Measurements from ENCODE around the gene ATP13A4. TPM values are rescaled to one million over a fixed set of nuclear protein-coding genes. Genes with fewer than 3 reads are reported as not detected.

ATP13A4 gene
- total RNA-seq, 2 donors from 2014 or later: 11.0 to 17.9 TPM

- Histone ChIP-seq H3K36me3 (no peaks in the 10 kb centered on the region), H3K4me1 (peaks cover 8% of the 10 kb centered on the region), H3K4me3 (no peak overlapping the region), H3K27me3 (no peaks in the 10 kb centered on the region), H3K9me3 (no peaks in the 10 kb centered on the region), H3K9ac (ENCODE audit: low read depth in 2 of 2, low read length in 2 of 2) (no peak overlapping the region), H3K27ac (no peak overlapping the region)
- TF ChIP-seq, protein P1, sequence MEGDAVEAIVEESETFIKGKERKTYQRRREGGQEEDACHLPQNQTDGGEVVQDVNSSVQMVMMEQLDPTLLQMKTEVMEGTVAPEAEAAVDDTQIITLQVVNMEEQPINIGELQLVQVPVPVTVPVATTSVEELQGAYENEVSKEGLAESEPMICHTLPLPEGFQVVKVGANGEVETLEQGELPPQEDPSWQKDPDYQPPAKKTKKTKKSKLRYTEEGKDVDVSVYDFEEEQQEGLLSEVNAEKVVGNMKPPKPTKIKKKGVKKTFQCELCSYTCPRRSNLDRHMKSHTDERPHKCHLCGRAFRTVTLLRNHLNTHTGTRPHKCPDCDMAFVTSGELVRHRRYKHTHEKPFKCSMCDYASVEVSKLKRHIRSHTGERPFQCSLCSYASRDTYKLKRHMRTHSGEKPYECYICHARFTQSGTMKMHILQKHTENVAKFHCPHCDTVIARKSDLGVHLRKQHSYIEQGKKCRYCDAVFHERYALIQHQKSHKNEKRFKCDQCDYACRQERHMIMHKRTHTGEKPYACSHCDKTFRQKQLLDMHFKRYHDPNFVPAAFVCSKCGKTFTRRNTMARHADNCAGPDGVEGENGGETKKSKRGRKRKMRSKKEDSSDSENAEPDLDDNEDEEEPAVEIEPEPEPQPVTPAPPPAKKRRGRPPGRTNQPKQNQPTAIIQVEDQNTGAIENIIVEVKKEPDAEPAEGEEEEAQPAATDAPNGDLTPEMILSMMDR (IDR thresholded peaks at IDR 0.05): no peak
- intact Hi-C loops (cut with DNase I): no loop called here
- no peak for DNase-seq
Observed at GRCh38 chr3:193589129-193589528, 34.4 kb upstream of the ATP13A4 start.

GRCh38 chr3:193586526-193586925 is 31.8 kb upstream of the ATP13A4 start:
- no peak overlapping the region for H3K9ac ChIP-seq (ENCODE audit: low read depth in 2 of 2, low read length in 2 of 2)
- intact Hi-C loops (cut with DNase I): no loop called here
- H3K4me3 ChIP-seq: no peak overlapping the region
- no peaks in the 10 kb centered on the region for H3K9me3 ChIP-seq
- no peak for DNase-seq
- H3K27me3 ChIP-seq: no peaks in the 10 kb centered on the region
- no peaks in the 10 kb centered on the region for H3K4me1 ChIP-seq
- TF ChIP-seq, protein P1 (IDR thresholded peaks at IDR 0.05): no peak
- no peaks in the 10 kb centered on the region for H3K36me3 ChIP-seq
- no peak overlapping the region for H3K27ac ChIP-seq

DNA sequence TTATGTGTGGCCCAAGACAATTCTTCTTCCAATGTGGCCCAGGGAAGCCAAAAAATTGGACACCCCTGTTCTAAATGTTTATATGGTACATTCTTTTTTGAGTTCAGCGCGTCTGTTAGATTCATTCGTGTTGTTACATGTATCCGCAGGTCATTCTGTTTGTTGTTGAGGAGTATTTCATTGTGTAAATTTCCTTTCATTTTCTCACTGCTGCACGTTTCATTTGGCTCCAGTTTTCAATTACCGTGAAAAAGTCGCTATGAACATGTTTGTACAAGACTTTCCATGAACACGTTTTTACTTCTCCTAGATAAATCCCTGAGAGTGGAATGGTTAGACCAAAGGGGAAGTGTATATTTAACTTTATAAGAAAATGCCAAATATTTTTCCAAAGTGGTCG is 30.8 kb upstream of the ATP13A4 start:
- H3K9me3 ChIP-seq: no peaks in the 10 kb centered on the region
- TF ChIP-seq, protein P1 (IDR thresholded peaks at IDR 0.05): no peak
- H3K27ac ChIP-seq: no peak overlapping the region
- no peaks in the 10 kb centered on the region for H3K36me3 ChIP-seq
- intact Hi-C loops (cut with DNase I): no loop called here
- H3K9ac ChIP-seq (ENCODE audit: low read depth in 2 of 2, low read length in 2 of 2): no peak overlapping the region
- no peak overlapping the region for H3K4me3 ChIP-seq
- H3K27me3 ChIP-seq: no peaks in the 10 kb centered on the region
- DNase-seq: no peak
- no peaks in the 10 kb centered on the region for H3K4me1 ChIP-seq

- no peaks in the 10 kb centered on the region for H3K27me3 ChIP-seq
- no peak overlapping the region for H3K27ac ChIP-seq
- no peaks in the 10 kb centered on the region for H3K4me1 ChIP-seq
- no peak overlapping the region for H3K9ac ChIP-seq (ENCODE audit: low read depth in 2 of 2, low read length in 2 of 2)
- no peak overlapping the region for H3K4me3 ChIP-seq
- intact Hi-C loops (cut with DNase I): loop anchor here (5.0 to 10.0 kb wide), 4 partner anchors 382 to 1007 kb away; no protein-coding TSS in a partner anchor
- DNase-seq: no peak
- H3K36me3 ChIP-seq: no peaks in the 10 kb centered on the region
- H3K9me3 ChIP-seq: no peaks in the 10 kb centered on the region
- TF ChIP-seq, protein P1 (IDR thresholded peaks at IDR 0.05): no peak
Observed at GRCh38 chr3:193574488-193575070, 19.9 kb upstream of the ATP13A4 start.

DNA sequence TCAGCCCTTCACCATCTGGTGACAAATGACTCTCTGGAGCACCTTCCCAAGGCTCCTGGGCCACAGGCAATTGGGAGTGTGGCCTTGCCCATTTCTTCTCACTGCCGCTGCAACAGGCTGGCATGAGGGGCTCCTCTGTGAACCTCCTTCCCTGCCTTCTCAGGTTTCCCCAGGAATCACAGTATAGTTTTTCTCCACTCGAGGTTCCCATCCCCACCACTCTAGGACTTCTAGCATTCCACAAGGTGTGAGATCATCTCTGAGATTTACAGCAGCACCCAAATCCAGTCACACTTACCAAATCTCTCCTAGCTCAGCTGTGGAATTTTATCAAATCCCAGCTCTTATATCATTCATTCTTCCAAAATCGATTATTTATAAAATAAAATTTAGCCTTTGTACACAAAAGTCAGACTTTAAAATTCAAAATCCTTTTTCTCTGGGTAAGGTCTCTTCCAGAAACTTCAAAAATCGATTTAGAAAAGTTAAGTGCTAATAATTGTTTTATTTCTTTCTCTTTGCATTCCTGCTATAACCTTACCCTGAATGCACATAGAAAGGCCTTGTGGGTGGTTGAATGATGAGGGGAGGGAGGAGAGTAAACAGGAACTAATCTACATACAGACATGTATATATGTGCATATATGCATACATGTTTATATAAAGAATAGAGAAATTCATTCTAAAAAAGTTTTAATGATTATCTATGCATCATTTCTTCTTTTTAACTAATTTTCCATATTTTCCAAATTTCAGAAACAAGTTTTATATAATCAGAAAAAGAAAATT is 18.9 kb upstream of the ATP13A4 start:
- no peak overlapping the region for H3K4me3 ChIP-seq
- TF ChIP-seq, protein P1 (IDR thresholded peaks at IDR 0.05): no peak
- H3K27me3 ChIP-seq: no peaks in the 10 kb centered on the region
- no peak overlapping the region for H3K27ac ChIP-seq
- no peaks in the 10 kb centered on the region for H3K36me3 ChIP-seq
- no peaks in the 10 kb centered on the region for H3K9me3 ChIP-seq
- DNase-seq: no peak
- intact Hi-C loops (cut with DNase I): loop anchor here (5.0 to 10.0 kb wide), 4 partner anchors 381 to 1006 kb away; no protein-coding TSS in a partner anchor
- no peak overlapping the region for H3K9ac ChIP-seq (ENCODE audit: low read depth in 2 of 2, low read length in 2 of 2)
- no peaks in the 10 kb centered on the region for H3K4me1 ChIP-seq

Measured in colonic mucosa (tissue), 4 donors.